ENCODE results near the gene CEND1. TPM values are rescaled to one million over a fixed set of nuclear protein-coding genes. Genes with fewer than 3 reads are reported as not detected.
A peak's percentile ranks its signal among the peaks of the same experiment; 100 is the strongest.

CEND1 gene
- total and polyA plus RNA-seq, 2 of the 13 experiments (the other 11 are each of a cell fraction or from before 2014, with no cell fraction given): not detected

GRCh38 chr11:797296-798092 lies 7.6 kb upstream of the CEND1 start (continued):
- no peak for TF ChIP-seq PRDM10 (CRISPR knock-in tag; IDR thresholded peaks at IDR 0.05; ENCODE audit: low read depth)
- peak; percentile 26; the same call in 1 of the 2 replicates for TF ChIP-seq ZNF317 (CRISPR knock-in tag; IDR thresholded peaks at IDR 0.05)
- no peak for TF ChIP-seq ZNF468 (CRISPR knock-in tag; IDR thresholded peaks at IDR 0.05)
- no peak for TF ChIP-seq ZNF496 (CRISPR knock-in tag; IDR thresholded peaks at IDR 0.05; ENCODE audit: insufficient replicate concordance)
- no peak for TF ChIP-seq ZNF251 (CRISPR knock-in tag; IDR thresholded peaks at IDR 0.05)
- TF ChIP-seq ETV5 (CRISPR knock-in tag; IDR thresholded peaks at IDR 0.05; ENCODE audit: borderline replicate concordance): peak; percentile 39; the same call in 1 of the 2 replicates
- TF ChIP-seq AKAP8 (CRISPR knock-in tag; IDR thresholded peaks at IDR 0.05): no peak; the same call in 1 of the 2 replicates
- peak; percentile 62 for TF ChIP-seq MAX (IDR thresholded peaks at IDR 0.05)
- no peak for TF ChIP-seq ZNF260 (CRISPR knock-in tag; IDR thresholded peaks at IDR 0.05; ENCODE audit: borderline replicate concordance, low read depth)
- TF ChIP-seq MIER2 (CRISPR knock-in tag; IDR thresholded peaks at IDR 0.05): no peak
- no peak for TF ChIP-seq NBN (conservative IDR thresholded peaks at IDR 0.05)
- TF ChIP-seq SOX6 (IDR thresholded peaks at IDR 0.05): no peak
- peak; percentile 7; the same call in 1 of the 2 replicates for TF ChIP-seq SOX6 (CRISPR knock-in tag; IDR thresholded peaks at IDR 0.05)
- no peak for TF ChIP-seq LRRFIP1 (CRISPR knock-in tag; conservative IDR thresholded peaks at IDR 0.05)
- peak; percentile 14; the same call in 1 of the 2 replicates for TF ChIP-seq GPN1 (CRISPR knock-in tag; IDR thresholded peaks at IDR 0.05; ENCODE audit: borderline replicate concordance)
- TF ChIP-seq ZNF782 (CRISPR knock-in tag; IDR thresholded peaks at IDR 0.05; ENCODE audit: borderline replicate concordance): peak; percentile 55; the same call in 1 of the 2 replicates
- no peak for TF ChIP-seq ZBTB10 (CRISPR knock-in tag; IDR thresholded peaks at IDR 0.05; ENCODE audit: borderline replicate concordance)
- no peak for TF ChIP-seq NPAS2 (CRISPR knock-in tag; IDR thresholded peaks at IDR 0.05; ENCODE audit: borderline replicate concordance)

Measured in HepG2 (cell line).